ENCODE data around the gene OPA1. TPM values are rescaled to one million over a fixed set of nuclear protein-coding genes. Genes with fewer than 3 reads are reported as not detected.

The OPA1 gene
- total RNA-seq, 4 donors from 2014 or later: 33.0 to 57.4 (median 39.4) TPM

DNA sequence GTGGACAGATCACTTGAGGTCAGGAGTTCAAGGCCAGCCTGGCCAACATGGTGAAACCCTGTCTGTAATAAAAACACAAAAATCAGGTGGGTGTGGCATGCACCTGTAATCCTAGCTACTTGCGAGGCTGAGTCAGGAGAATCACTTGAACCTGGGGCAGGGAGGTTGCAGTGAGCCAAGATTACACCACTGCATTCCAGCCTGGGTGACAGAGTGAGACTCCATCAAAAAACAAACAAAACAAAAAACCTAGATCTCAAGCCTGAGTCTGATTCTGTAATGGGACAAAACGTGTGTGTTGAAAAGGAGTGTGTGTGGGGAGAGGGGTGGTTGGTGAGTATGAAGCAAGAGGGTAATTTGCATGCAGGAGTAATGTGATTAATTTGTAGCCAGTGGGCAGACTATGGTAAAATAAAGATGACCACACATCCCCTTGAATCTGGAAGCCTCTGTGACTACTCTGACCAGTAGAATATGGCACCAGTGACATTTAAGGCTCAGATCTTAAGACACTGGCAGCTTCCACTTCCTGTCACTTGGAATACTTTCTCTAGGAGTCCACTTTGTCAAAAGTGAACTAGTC lies 18.4 kb upstream of the OPA1 start:
- intact Hi-C loops (cut with DNase I; ENCODE audit: low total_unique reads): no loop called here
- 47 to 52% methylated on average over 2 of the region's 2 CpGs for WGBS, 2 donors

DNA sequence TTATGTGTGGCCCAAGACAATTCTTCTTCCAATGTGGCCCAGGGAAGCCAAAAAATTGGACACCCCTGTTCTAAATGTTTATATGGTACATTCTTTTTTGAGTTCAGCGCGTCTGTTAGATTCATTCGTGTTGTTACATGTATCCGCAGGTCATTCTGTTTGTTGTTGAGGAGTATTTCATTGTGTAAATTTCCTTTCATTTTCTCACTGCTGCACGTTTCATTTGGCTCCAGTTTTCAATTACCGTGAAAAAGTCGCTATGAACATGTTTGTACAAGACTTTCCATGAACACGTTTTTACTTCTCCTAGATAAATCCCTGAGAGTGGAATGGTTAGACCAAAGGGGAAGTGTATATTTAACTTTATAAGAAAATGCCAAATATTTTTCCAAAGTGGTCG lies 7.5 kb upstream of the OPA1 start:
- DNase-seq (ENCODE audit: low spot score in 2 of 2): no peak
- TF ChIP-seq POLR2A (IDR thresholded peaks at IDR 0.05): no peak
- TF ChIP-seq, protein P1, sequence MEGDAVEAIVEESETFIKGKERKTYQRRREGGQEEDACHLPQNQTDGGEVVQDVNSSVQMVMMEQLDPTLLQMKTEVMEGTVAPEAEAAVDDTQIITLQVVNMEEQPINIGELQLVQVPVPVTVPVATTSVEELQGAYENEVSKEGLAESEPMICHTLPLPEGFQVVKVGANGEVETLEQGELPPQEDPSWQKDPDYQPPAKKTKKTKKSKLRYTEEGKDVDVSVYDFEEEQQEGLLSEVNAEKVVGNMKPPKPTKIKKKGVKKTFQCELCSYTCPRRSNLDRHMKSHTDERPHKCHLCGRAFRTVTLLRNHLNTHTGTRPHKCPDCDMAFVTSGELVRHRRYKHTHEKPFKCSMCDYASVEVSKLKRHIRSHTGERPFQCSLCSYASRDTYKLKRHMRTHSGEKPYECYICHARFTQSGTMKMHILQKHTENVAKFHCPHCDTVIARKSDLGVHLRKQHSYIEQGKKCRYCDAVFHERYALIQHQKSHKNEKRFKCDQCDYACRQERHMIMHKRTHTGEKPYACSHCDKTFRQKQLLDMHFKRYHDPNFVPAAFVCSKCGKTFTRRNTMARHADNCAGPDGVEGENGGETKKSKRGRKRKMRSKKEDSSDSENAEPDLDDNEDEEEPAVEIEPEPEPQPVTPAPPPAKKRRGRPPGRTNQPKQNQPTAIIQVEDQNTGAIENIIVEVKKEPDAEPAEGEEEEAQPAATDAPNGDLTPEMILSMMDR (IDR thresholded peaks at IDR 0.05): no peak
- intact Hi-C loops (cut with DNase I; ENCODE audit: low total_unique reads): no loop called here
- no peak overlapping the region for H3K4me3 ChIP-seq (ENCODE audit: low read depth, poor library complexity, severe bottlenecking)
- 45 to 53% methylated on average over 9 of the region's 9 CpGs for WGBS, 2 donors

More for the DNA sequence above, 18.4 kb upstream of the OPA1 start:
- no peak for DNase-seq (ENCODE audit: low spot score in 2 of 2)
- TF ChIP-seq, protein P1 (IDR thresholded peaks at IDR 0.05): no peak
- no peak for TF ChIP-seq POLR2A (IDR thresholded peaks at IDR 0.05)
- H3K4me3 ChIP-seq (ENCODE audit: low read depth, poor library complexity, severe bottlenecking): no peak overlapping the region

DNA sequence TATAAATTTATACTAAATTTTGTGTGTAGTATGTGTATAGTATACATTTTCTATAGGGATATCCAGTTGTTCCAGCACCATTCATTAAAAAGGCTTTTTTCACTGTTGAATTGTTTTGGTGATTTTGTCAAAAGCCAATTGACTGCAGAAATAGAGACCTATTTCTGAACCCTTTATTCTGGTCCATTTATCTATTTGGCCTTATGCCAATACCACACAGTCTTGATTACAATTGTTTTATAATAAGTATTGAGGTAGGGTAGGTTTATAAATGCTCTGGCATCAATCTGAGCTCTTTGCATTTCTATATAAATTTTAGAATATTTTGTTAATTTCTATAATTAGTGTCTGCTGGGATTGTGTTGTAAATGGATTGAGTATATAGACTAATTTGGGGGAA lies 6.5 kb upstream of the OPA1 start:
- intact Hi-C loops (cut with DNase I; ENCODE audit: low total_unique reads): no loop called here

DNA sequence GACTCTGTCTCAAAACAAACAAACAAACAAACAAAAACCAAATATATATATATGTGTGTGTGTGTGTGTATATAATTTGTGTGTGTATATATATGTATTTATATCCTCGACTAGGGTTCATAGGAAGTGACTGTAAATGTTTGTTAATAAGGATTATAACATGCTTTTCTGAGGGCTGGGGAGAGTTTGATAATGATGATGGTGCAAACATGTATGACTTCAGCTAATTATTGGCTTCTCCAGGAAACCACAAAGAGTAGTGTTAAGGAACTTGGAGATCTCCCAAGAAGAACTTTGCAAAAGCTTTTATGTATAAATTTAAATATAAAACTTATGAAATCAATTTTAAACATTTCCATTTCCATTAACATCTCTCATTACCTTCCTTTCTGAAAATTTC lies 3.9 kb upstream of the OPA1 start:
- TF ChIP-seq, protein P1 (IDR thresholded peaks at IDR 0.05): no peak
- TF ChIP-seq POLR2A (IDR thresholded peaks at IDR 0.05): no peak
- H3K4me3 ChIP-seq (ENCODE audit: low read depth, poor library complexity, severe bottlenecking): no peak overlapping the region
- WGBS, 2 donors: 42 to 63% methylated on average over 1 of the region's 1 CpG
- DNase-seq (ENCODE audit: low spot score in 2 of 2): no peak
- intact Hi-C loops (cut with DNase I; ENCODE audit: low total_unique reads): no loop called here

More for the DNA sequence above, 6.5 kb upstream of the OPA1 start:
- H3K4me3 ChIP-seq (ENCODE audit: low read depth, poor library complexity, severe bottlenecking): no peak overlapping the region
- TF ChIP-seq, protein P1 (IDR thresholded peaks at IDR 0.05): no peak
- DNase-seq (ENCODE audit: low spot score in 2 of 2): no peak

DNA sequence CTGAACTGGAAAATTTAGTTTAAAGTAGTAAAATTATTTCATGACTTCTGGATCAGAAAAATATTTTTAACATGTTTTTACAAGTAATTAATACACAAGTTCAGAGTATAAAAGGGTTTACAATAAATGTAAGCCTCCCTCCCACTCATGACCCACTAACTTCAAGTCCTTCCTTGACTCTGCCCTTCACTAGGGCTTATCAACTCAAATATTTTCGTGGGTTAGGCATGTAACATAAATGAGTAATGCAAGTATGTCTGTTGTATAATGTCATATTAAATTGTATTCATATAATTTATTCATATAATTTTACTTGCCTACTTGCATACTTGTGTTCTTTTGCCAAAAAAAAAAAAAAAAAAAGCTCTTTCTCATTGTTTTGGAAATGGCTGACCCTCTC lies 3.4 kb upstream of the OPA1 start:
- H3K4me3 ChIP-seq (ENCODE audit: low read depth, poor library complexity, severe bottlenecking): no peak overlapping the region
- intact Hi-C loops (cut with DNase I; ENCODE audit: low total_unique reads): no loop called here
- TF ChIP-seq, protein P1 (IDR thresholded peaks at IDR 0.05): no peak
- no peak for TF ChIP-seq POLR2A (IDR thresholded peaks at IDR 0.05)
- WGBS, 2 donors: 40 to 49% methylated on average over 1 of the region's 1 CpG
- DNase-seq (ENCODE audit: low spot score in 2 of 2): no peak
